H9 (cell line): Measurements from ENCODE around the gene BAX. TPM values are rescaled to one million over a fixed set of nuclear protein-coding genes. Genes with fewer than 3 reads are reported as not detected.

ENCODE experiments used
- DNase-seq: peaks from one replicate; pipeline ENCODE4 v3.0.0-alpha.2; 2017
- H2AFZ ChIP-seq: one replicate; pipeline ENCODE4 v1.6.1; 2013; ENCODE audit warnings: mild to moderate bottlenecking, low read length, control low read depth, moderate library complexity
- H2AK5ac ChIP-seq: 2 replicates; pipeline ENCODE4 v1.6.1; 2013; ENCODE audit warnings: low read length, control low read depth, mixed read lengths; ENCODE audit not compliant: insufficient read length
- H2BK120ac ChIP-seq: one replicate; pipeline ENCODE4 v1.6.1; 2013; ENCODE audit warnings: low read depth, mild to moderate bottlenecking, low read length, control low read depth, inconsistent platforms; ENCODE audit not compliant: poor library complexity, severe bottlenecking
- H2BK12ac ChIP-seq: 2 replicates; pipeline ENCODE4 v1.6.1; 2013; ENCODE audit warnings: low read length, control low read depth, mixed read lengths, low read depth; ENCODE audit not compliant: insufficient read length
- H2BK15ac ChIP-seq: 2 replicates; pipeline ENCODE4 v1.6.1; 2013; ENCODE audit warnings: low read depth, low read length, control low read depth
- H2BK20ac ChIP-seq: one replicate; pipeline ENCODE4 v1.6.1; 2013; ENCODE audit warnings: low read depth, mild to moderate bottlenecking, low read length, control low read depth, inconsistent platforms; ENCODE audit not compliant: poor library complexity, severe bottlenecking
- H2BK5ac ChIP-seq: 2 replicates; pipeline ENCODE4 v1.6.1; 2013; ENCODE audit warnings: low read length, control low read depth, mixed read lengths; ENCODE audit not compliant: insufficient read length
- H3K14ac ChIP-seq: 2 replicates; pipeline ENCODE4 v1.6.1; 2013; ENCODE audit warnings: low read length, control low read depth; ENCODE audit not compliant: insufficient read depth
- H3K18ac ChIP-seq: 2 replicates; pipeline ENCODE4 v1.6.1; 2013; ENCODE audit warnings: low read depth, mild to moderate bottlenecking, mixed read lengths, low read length, control low read depth; ENCODE audit not compliant: insufficient read length
- H3K23ac ChIP-seq: 2 replicates; pipeline ENCODE4 v1.6.1; 2013; ENCODE audit warnings: low read length, control low read depth, mixed read lengths, low read depth; ENCODE audit not compliant: insufficient read length
- H3K23me2 ChIP-seq: 2 replicates; pipeline ENCODE4 v1.6.1; 2013; ENCODE audit warnings: low read depth, mild to moderate bottlenecking, mixed read lengths, low read length, control low read depth; ENCODE audit not compliant: insufficient read length, poor library complexity, severe bottlenecking
- H3K27ac ChIP-seq: 2 replicates; pipeline ENCODE4 v1.5.1; 2013; ENCODE audit warnings: low read length, control low read depth, mixed read lengths, low read depth; ENCODE audit not compliant: insufficient read length
- H3K27me3 ChIP-seq: 2 replicates; pipeline ENCODE4 v1.6.1; 2013; ENCODE audit warnings: low read length, control low read depth, inconsistent platforms; ENCODE audit not compliant: insufficient read depth
- H3K4ac ChIP-seq: 2 replicates; pipeline ENCODE4 v1.6.1; 2013; ENCODE audit warnings: low read depth, mild to moderate bottlenecking, control low read depth, inconsistent platforms, low read length, moderate library complexity
- H3K4me1 ChIP-seq: 2 replicates; pipeline ENCODE4 v1.6.1; 2013; ENCODE audit warnings: low read length, control low read depth, inconsistent platforms; ENCODE audit not compliant: insufficient read depth
- H3K4me2 ChIP-seq: 2 replicates; pipeline ENCODE4 v1.6.1; 2013; ENCODE audit warnings: low read length, control low read depth, mixed read lengths; ENCODE audit not compliant: insufficient read length, insufficient read depth
- H3K56ac ChIP-seq: 2 replicates; pipeline ENCODE4 v1.6.1; 2013; ENCODE audit warnings: low read depth, mild to moderate bottlenecking, mixed read lengths, low read length, control low read depth; ENCODE audit not compliant: insufficient read length
- H3K79me1 ChIP-seq: 2 replicates; pipeline ENCODE4 v1.6.1; 2013; ENCODE audit warnings: low read depth, mild to moderate bottlenecking, moderate library complexity, low read length, control low read depth, inconsistent platforms; ENCODE audit not compliant: insufficient read depth, poor library complexity, severe bottlenecking
- H3K79me2 ChIP-seq: 2 replicates; pipeline ENCODE4 v1.6.1; 2013; ENCODE audit warnings: low read length, control low read depth, inconsistent platforms; ENCODE audit not compliant: insufficient read depth
- H3K9ac ChIP-seq: 2 replicates; pipeline ENCODE4 v1.6.1; 2013; ENCODE audit warnings: low read length, control low read depth, mixed read lengths; ENCODE audit not compliant: insufficient read length; ENCODE audit errors: extremely low read depth
- H3K9me3 ChIP-seq: one replicate; pipeline ENCODE4 v1.6.1; 2013; ENCODE audit warnings: low read depth, low read length, inconsistent platforms; ENCODE audit not compliant: control insufficient read depth
- H3T11ph ChIP-seq: one replicate; pipeline ENCODE4 v1.6.1; 2013; ENCODE audit warnings: mild to moderate bottlenecking, low read length, control low read depth, inconsistent platforms
- H4K20me1 ChIP-seq: one replicate; pipeline ENCODE4 v1.6.1; 2013; ENCODE audit not compliant: control insufficient read depth, insufficient read length, insufficient read depth
- H4K5ac ChIP-seq: 2 replicates; pipeline ENCODE4 v1.6.1; 2013; ENCODE audit warnings: low read depth, mild to moderate bottlenecking, mixed read lengths, low read length, control low read depth; ENCODE audit not compliant: insufficient read length
- H4K8ac ChIP-seq: replicated peaks from 2 replicates; pipeline ENCODE4 v1.6.1; 2013; ENCODE audit warnings: low read length, control low read depth, mixed read lengths, low read depth; ENCODE audit not compliant: insufficient read length
- H4K91ac ChIP-seq: 2 replicates; pipeline ENCODE4 v1.6.1; 2013; ENCODE audit warnings: low read depth, mild to moderate bottlenecking, moderate library complexity, mixed read lengths, low read length, control low read depth; ENCODE audit not compliant: insufficient read length
- H3K27ac Mint-ChIP-seq, 3 experiments: 2 replicates in 2 of 3; 3 replicates in 1 of 3; pipeline ENCODE4 v1.8.0; 2020 to 2021; ENCODE audit warnings: mixed read lengths in 3 of 3, mild to moderate bottlenecking in 1 of 3, moderate library complexity in 1 of 3
- H3K27me3 Mint-ChIP-seq: 2 replicates; pipeline ENCODE4 v1.8.0; 2021; ENCODE audit warnings: low read depth, mild to moderate bottlenecking, moderate library complexity, mixed read lengths
- H3K36me3 Mint-ChIP-seq, 3 experiments: 2 replicates in 2 of 3; 3 replicates in 1 of 3; pipeline ENCODE4 v1.8.0; 2020 to 2021; ENCODE audit warnings: low read depth in 3 of 3, mixed read lengths in 3 of 3; ENCODE audit not compliant: insufficient read depth in 1 of 3
- H3K4me1 Mint-ChIP-seq, 2 experiments: 2 replicates each; pipeline ENCODE4 v1.8.0; 2020; ENCODE audit warnings: mixed read lengths in 2 of 2
- H3K4me3 Mint-ChIP-seq, 2 experiments: 2 replicates in 1 of 2; 3 replicates in 1 of 2; pipeline ENCODE4 v1.8.0; 2020 to 2021; ENCODE audit warnings: mild to moderate bottlenecking in 2 of 2, mixed read lengths in 2 of 2, moderate library complexity in 1 of 2
- H3K9me3 Mint-ChIP-seq, 2 experiments: 2 replicates in 1 of 2; 3 replicates in 1 of 2; pipeline ENCODE4 v1.8.0; 2020; ENCODE audit warnings: mild to moderate bottlenecking in 2 of 2, mixed read lengths in 2 of 2, moderate library complexity in 1 of 2
- WGBS: extraction: QIAGEN DNeasy Blood & Tissue Kit; methylation state at CpG from one replicate; pipeline ENCODE4 v1.1.7; 2013; ENCODE audit warnings: missing lambda C conversion rate, low lambda C conversion rate, mixed read lengths; ENCODE audit not compliant: insufficient read length; ENCODE audit errors: extremely low coverage; 5-methylcytosine and 5-hydroxymethylcytosine counted together
- total RNA-seq: library from RNA; stranded (reverse); gene quantifications from 2 replicates; pipeline ENCODE4 v1.2.1, GENCODE V29; 2021
- TF ChIP-seq, protein P1 (sequence below): fragments of 200-600 bp; sonication (generic); conservative IDR thresholded peaks from 3 replicates; pipeline ENCODE4 v1.8.0; 2021; ENCODE audit warnings: antibody characterized with exemption, mild to moderate bottlenecking

BAX gene
- total RNA-seq, 1 experiment from 2014 or later = 310 TPM

DNA sequence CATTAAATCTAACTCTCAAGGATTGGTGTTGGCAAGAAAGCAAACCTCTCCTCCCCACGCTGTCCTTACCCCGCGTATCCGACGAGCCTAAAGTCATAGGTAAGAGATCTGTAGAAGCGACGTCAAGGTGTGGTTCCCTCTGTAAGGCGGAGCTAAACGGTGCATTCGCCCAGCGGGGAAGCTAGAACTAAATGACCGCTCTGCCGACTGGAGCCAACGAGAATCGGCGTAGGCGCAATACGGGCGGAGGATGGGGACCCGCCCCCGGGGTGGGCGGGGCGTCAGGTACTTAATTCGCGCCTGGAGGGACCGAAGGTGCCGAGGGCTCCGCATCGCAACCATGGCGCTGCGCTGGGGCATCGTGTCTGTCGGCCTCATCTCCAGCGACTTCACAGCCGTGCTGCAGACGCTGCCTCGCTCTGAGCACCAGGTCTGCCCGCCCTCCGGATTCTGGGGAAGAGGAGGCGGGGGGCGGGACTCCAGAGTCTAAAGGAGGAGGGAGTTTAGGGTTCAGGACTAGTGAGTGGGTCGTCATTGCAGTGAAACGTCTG is 21.2 kb upstream of the BAX start, which contains the start of gene DHDH:
Gene DHDH (plus strand): TSS at position 318 of the 551 bp plus-strand sequence. CDS start 23 bp downstream, at position 341.
- WGBS = no CpG with 5 or more reads among the region's 43 CpGs
- Histone ChIP-seq H4K91ac (no peak within 1 kb of the TSS), H2AK5ac (no peak within 1 kb of the TSS), H3K23me2 (peaks cover 4% of the 10 kb centered on the region), H3K4me1 (no peaks in the 10 kb centered on the region), H2BK15ac (no peak within 1 kb of the TSS), H2BK12ac (no peak within 1 kb of the TSS), H3T11ph (no peak within 1 kb of the TSS), H2BK5ac (no peak within 1 kb of the TSS), H3K4ac (no peak within 1 kb of the TSS), H3K27ac (no peak within 1 kb of the TSS), H3K27me3 (no peaks in the 10 kb centered on the region), H2BK20ac (no peak within 1 kb of the TSS), H2AFZ (no peak within 1 kb of the TSS), H3K14ac (no peak within 1 kb of the TSS), H3K9me3 (no peaks in the 10 kb centered on the region), H3K18ac (no peak within 1 kb of the TSS), H4K8ac (no peak within 1 kb of the TSS), H4K5ac (no peak within 1 kb of the TSS), H3K56ac (no peak within 1 kb of the TSS), H3K23ac (no peak within 1 kb of the TSS), H3K79me1 (no peaks in the 10 kb centered on the region), H3K79me2 (no peaks in the 10 kb centered on the region), H3K4me2 (peak within 1 kb of the TSS; percentile 54), H4K20me1 (no peaks in the 10 kb centered on the region), H3K9ac (peak within 1 kb of the TSS; percentile 21), H2BK120ac (no peak within 1 kb of the TSS)
- peaks cover 0 to 4% (median 0%) of the 10 kb centered on the region in 3 experiments; a peak in 1 of 7 replicates for H3K36me3 Mint-ChIP-seq
- H3K4me1 Mint-ChIP-seq = peaks cover 12 to 20% of the 10 kb centered on the region in 2 experiments
- peak; percentile 97 for DNase-seq
- H3K9me3 Mint-ChIP-seq = no peaks in the 10 kb centered on the region; a peak in 1 of 5 replicates
- H3K4me3 Mint-ChIP-seq = peak within 1 kb of the TSS; percentile 68 to 90
- peaks cover 41% of the 10 kb centered on the region for H3K27me3 Mint-ChIP-seq
- TF ChIP-seq, protein P1, sequence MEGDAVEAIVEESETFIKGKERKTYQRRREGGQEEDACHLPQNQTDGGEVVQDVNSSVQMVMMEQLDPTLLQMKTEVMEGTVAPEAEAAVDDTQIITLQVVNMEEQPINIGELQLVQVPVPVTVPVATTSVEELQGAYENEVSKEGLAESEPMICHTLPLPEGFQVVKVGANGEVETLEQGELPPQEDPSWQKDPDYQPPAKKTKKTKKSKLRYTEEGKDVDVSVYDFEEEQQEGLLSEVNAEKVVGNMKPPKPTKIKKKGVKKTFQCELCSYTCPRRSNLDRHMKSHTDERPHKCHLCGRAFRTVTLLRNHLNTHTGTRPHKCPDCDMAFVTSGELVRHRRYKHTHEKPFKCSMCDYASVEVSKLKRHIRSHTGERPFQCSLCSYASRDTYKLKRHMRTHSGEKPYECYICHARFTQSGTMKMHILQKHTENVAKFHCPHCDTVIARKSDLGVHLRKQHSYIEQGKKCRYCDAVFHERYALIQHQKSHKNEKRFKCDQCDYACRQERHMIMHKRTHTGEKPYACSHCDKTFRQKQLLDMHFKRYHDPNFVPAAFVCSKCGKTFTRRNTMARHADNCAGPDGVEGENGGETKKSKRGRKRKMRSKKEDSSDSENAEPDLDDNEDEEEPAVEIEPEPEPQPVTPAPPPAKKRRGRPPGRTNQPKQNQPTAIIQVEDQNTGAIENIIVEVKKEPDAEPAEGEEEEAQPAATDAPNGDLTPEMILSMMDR = no peak
- peak within 1 kb of the TSS; percentile 70 to 94 (median 79); a peak in 4 of 7 replicates for H3K27ac Mint-ChIP-seq
